Gastroesophageal sphincter (tissue), 4 donors: ENCODE data around the gene C4orf36. TPM values are rescaled to one million over a fixed set of nuclear protein-coding genes. Genes with fewer than 3 reads are reported as not detected.

ENCODE experiments used
- ATAC-seq: fragments of 150-250 bp; one replicate; pipeline ENCODE4 v1.9.1; 2016; ENCODE audit warnings: mild to moderate bottlenecking, moderate library complexity
- H3K27ac ChIP-seq, 4 donors: fragments of 200-600 bp; sonication (generic) in 3 of 4; 1 replicate in 3 of 4; 2 replicates in 1 of 4; pipeline ENCODE4 v1.5.1; 2016 to 2019
- H3K27me3 ChIP-seq: fragments of 200-600 bp; sonication (generic); one replicate; pipeline ENCODE4 v1.5.1; 2019
- H3K36me3 ChIP-seq, 2 donors: fragments of 200-600 bp; sonication (generic); one replicate each; pipeline ENCODE4 v1.5.1; 2019; ENCODE audit warnings: control low read depth in 1 of 2
- H3K4me1 ChIP-seq, 3 donors: fragments of 200-600 bp; sonication (generic); 1 replicate in 2 of 3; 2 replicates in 1 of 3; pipeline ENCODE4 v1.5.1; 2016 to 2019; ENCODE audit warnings: control low read depth in 2 of 3
- H3K4me3 ChIP-seq, 2 donors: fragments of 200-600 bp; sonication (generic); one replicate each; pipeline ENCODE4 v1.5.1; 2019; ENCODE audit warnings: mild to moderate bottlenecking in 1 of 2, moderate library complexity in 1 of 2
- H3K9me3 ChIP-seq, 3 donors: fragments of 200-600 bp; sonication (generic); one replicate each; pipeline ENCODE4 v1.5.1; 2017 to 2019; ENCODE audit warnings: control low read depth in 2 of 3
- CTCF ChIP-seq, 4 experiments: fragments of 200-600 bp in 2 of 4; fragments of 450-650 bp in 2 of 4; sonication (generic) in 1 of 4; IDR thresholded peaks; one replicate each; pipeline ENCODE4 v1.5.1; 2017 to 2019; ENCODE audit warnings: antibody characterized with exemption in 4 of 4, mild to moderate bottlenecking in 2 of 4, moderate library complexity in 2 of 4
- EP300 ChIP-seq: sonication (generic); formaldehyde crosslinking; IDR thresholded peaks from one replicate; pipeline ENCODE4 v1.6.1; 2017; ENCODE audit warnings: antibody characterized with exemption, mild to moderate bottlenecking
- POLR2A ChIP-seq, 2 donors: fragments of 450-650 bp; IDR thresholded peaks; one replicate each; pipeline ENCODE4 v1.6.1; 2017; ENCODE audit warnings: antibody characterized with exemption in 2 of 2, mild to moderate bottlenecking in 2 of 2, moderate library complexity in 1 of 2
- POLR2AphosphoS5 ChIP-seq: sonication (generic); formaldehyde crosslinking; IDR thresholded peaks from one replicate; pipeline ENCODE4 v1.6.1; 2017; ENCODE audit warnings: antibody characterized with exemption
- WGBS, 2 donors: methylation state at CpG; one replicate each; pipeline ENCODE4 v1.1.5; 2018; ENCODE audit warnings: low coverage in 1 of 2; 5-methylcytosine and 5-hydroxymethylcytosine counted together
- total RNA-seq, 4 donors: library from RNA; depleted of rRNA; stranded (reverse); fragments of >200 nt; gene quantifications; one replicate each; pipeline ENCODE4 v1.1.0, GENCODE V29; 2016

Gene C4orf36
- total RNA-seq, 4 donors from 2014 or later: not detected

GRCh38 chr4:86935853-86936733 is 43.9 kb upstream of the C4orf36 start:
- peaks cover 0 to 64% (median 13%) of the 10 kb centered on the region in 3 donors for H3K4me1 ChIP-seq
- ATAC-seq: peak; percentile 51
- peak in 2 of 4 experiments; percentile 2 to 7 for TF ChIP-seq CTCF (IDR thresholded peaks at IDR 0.05)
- peak; percentile 75 for TF ChIP-seq POLR2AphosphoS5
- peak; percentile 24 to 33 for TF ChIP-seq POLR2A (IDR thresholded peaks at IDR 0.05)
- TF ChIP-seq EP300: no peak

GRCh38 chr4:86935566-86935852 is 43.3 kb upstream of the C4orf36 start:
- Histone ChIP-seq H3K4me3 (peak overlapping the region; percentile 70 to 85), H3K27me3 (no peaks in the 10 kb centered on the region), H3K27ac (peak overlapping the region; percentile 90 to 98 (median 95)), H3K4me1 (peaks cover 0 to 60% (median 13%) of the 10 kb centered on the region in 3 donors), H3K9me3 (no peaks in the 10 kb centered on the region), H3K36me3 (peaks cover 0 to 12% of the 10 kb centered on the region in 2 donors)
- WGBS, 2 donors: 0% methylated on average over 8 of the region's 16 CpGs; no CpG with 5 or more reads in 1 of the 2 donors
- ATAC-seq: peak; percentile 3
- TF ChIP-seq POLR2AphosphoS5: no peak
- TF ChIP-seq POLR2A (IDR thresholded peaks at IDR 0.05): no peak
- no peak for TF ChIP-seq EP300
- TF ChIP-seq CTCF (IDR thresholded peaks at IDR 0.05): no peak

More at GRCh38 chr4:86935853-86936733, 43.9 kb upstream of the C4orf36 start:
- Histone ChIP-seq H3K4me3 (peak overlapping the region; percentile 70 to 85), H3K9me3 (no peaks in the 10 kb centered on the region), H3K27ac (peak overlapping the region; percentile 90 to 98 (median 95)), H3K36me3 (peaks cover 0 to 7% of the 10 kb centered on the region in 2 donors), H3K27me3 (no peaks in the 10 kb centered on the region)
- 12 to 19% methylated on average over 14 to 31 of the region's 36 CpGs for WGBS, 2 donors

- Histone ChIP-seq H3K27ac (peak within 1 kb of the TSS; percentile 92 to 98 (median 95)), H3K36me3 (peaks cover 0 to 12% of the 10 kb centered on the region in 2 donors), H3K4me1 (peaks cover 0 to 55% (median 8%) of the 10 kb centered on the region in 3 donors), H3K9me3 (no peaks in the 10 kb centered on the region), H3K27me3 (no peaks in the 10 kb centered on the region), H3K4me3 (peak within 1 kb of the TSS; percentile 70 to 85)
- TF ChIP-seq CTCF (IDR thresholded peaks at IDR 0.05) (peak; percentile 24 to 80 (median 50)), EP300 (no peak), POLR2AphosphoS5 (peak; percentile 67), POLR2A (IDR thresholded peaks at IDR 0.05) (peak; percentile 92 to 95)
- peak; percentile 94 for ATAC-seq
- 0% methylated on average over 3 of the region's 97 CpGs; no CpG with 5 or more reads in 1 of the 2 donors for WGBS, 2 donors
These were observed 42.7 kb upstream of the C4orf36 start, which contains the start of gene AFF1 for GRCh38 chr4:86934771-86935565. TSS of gene AFF1 (plus strand) at chr4:86935011. CDS start at chr4:86948534, 13,523 bp downstream.

GRCh38 chr4:86934147-86934770 is 42.0 kb upstream of the C4orf36 start:
- ATAC-seq: no peak
- H3K9me3 ChIP-seq: no peaks in the 10 kb centered on the region
- peak overlapping the region; percentile 70 to 85 for H3K4me3 ChIP-seq
- H3K4me1 ChIP-seq: peaks cover 0 to 48% (median 3%) of the 10 kb centered on the region in 3 donors
- TF ChIP-seq POLR2AphosphoS5 (no peak), CTCF (IDR thresholded peaks at IDR 0.05) (no peak), POLR2A (IDR thresholded peaks at IDR 0.05) (no peak)
- H3K27me3 ChIP-seq: no peaks in the 10 kb centered on the region
- H3K36me3 ChIP-seq: peaks cover 0 to 12% of the 10 kb centered on the region in 2 donors
- peak overlapping the region; percentile 92 to 98 (median 95) for H3K27ac ChIP-seq
- 13 to 20% methylated on average over 14 to 15 of the region's 15 CpGs for WGBS, 2 donors
